Measurements from ENCODE around the gene SULT1A4.
"Not testable (repeated sequence)": the region's sequence is repeated elsewhere in the genome, so short reads cannot be mapped to it uniquely, and the experiment has no call there.

Gene SULT1A4

DNA sequence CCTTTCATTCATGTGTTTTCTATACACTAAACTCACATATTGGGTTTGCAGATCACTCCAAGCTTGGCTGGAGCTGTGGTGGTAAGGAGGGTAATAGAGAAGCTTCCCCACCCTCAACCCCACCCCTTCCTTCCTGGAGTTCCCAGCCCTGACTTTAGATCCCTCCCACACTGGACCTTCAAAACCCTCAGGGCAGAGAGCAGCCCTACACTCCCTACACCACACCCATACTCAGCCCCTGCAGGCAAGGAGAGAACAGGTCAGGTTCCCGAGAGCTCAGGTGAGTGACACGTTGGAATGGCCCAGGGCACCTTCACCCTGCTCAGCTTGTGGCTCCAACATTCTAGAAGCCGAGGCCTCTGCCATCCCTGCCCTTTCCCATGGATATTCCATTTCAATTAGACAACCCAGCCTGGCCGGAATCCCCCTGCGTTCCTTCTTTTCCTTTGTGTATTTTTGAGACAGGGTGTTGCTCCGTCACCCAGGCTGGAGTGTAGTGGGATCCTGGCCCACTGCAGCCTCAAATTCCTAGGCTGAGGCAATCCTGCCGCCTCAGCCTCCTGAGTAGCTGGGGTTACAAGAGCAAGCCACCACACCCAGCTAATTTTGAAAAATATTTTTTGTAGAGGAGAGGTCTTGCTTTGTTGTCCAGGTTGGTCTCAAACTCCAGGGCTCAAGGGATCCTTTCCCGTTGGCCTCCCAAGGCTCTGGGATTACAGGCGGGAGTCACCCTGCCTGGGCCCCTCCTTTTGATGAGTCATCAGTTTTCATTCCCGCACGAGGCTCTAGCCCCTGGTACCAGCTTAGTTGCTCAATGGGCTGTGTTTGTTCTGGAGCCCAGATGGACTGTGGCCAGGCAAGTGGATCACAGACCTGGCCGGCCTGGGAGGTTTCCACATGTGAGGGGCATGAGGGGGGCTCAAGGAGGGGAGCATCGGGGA lies at the start of gene SULT1A4:
SULT1A4 (plus strand) TSS at position 208 of the 941 bp plus-strand sequence. CDS start 1,473 bp downstream, outside the sequence.
- not testable (repeated sequence) for DNase-seq

DNA sequence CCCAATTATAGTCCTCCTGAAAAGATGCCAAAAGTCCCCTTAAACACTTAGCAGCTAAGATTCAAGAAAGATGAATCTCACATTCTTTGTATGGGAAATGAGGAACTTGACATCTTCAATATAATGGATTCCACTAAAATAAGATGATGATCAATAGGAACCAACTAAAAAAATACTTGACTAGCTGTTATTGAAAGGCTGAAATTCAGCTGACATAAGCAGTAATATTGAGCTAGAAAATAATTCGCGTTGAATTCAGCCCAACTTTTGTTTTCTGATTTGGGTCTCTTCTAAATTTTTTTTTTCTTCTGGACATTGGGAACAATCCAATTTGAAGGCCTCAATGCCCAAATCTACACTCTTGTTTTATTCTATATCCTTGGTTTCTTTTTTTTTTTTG lies 36.1 kb upstream of the SULT1A4 start:
- not testable (repeated sequence) for DNase-seq

DNA sequence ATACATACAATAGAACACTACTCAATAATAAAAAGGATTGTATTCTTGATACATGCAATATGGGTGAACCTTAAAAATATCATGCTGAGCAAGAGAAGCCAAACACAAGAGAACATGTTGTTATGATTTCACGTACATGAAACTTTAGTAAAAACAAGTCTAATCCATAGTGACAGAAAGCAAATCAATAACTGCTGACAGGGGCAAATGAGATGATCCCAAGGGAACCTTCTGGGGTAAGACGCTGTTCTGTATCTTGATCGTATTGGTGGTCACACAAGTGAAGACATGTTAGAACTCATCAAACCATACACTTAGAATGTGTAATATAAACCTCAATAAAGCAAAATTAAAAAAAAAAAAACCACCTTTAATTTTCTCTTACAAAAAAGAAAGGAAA lies 34.3 kb upstream of the SULT1A4 start:
- not testable (repeated sequence) for DNase-seq

DNA sequence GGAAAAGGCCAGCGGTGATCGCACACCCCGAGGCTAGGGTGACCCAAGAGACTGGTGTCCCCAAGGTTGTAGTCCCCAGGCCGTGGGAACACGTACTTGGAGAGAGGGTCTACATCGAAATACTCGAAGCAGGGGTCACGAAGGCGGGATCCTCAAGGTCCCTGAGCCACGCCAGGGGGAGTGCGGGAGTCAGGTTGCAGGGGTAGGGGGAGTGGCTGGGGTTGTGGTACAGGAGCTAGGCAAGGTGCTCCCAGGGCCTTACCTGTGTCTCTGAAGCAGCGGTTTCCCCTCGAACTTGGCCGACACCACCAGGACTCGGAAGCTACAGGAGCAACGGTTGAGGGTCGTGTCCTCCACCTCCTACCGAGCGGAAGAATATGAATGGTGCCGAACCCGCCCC lies 6.0 kb upstream of the SULT1A4 start:
- DNase-seq: not testable (repeated sequence)

DNA sequence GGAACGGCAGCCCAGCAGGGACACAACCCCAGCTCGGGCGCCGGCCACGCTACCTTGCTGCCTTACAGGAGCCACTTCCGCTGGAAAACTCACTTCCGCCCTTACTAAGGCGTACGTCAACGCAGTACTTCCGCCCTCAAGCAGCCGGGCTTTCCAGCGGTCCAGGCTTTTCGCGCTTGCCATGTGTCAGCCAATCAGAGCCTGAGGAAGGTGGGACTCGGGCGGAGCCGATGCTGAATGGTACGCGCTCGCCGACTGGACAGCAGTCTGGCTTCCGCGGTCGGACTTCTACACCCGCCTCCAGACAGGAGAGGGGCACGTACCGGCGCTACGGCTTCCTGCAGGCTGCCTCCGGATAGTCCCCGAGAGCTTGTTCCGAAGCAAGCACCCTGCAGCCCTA lies 5.4 kb upstream of the SULT1A4 start, which contains the start of the genes BOLA2 and SLX1B:
BOLA2 (minus strand) TSS at position 83 of the 400 bp plus-strand sequence. CDS start 98 bp downstream, outside the sequence.
SLX1B (plus strand) TSS at position 265 of the 400 bp plus-strand sequence.
- not testable (repeated sequence) for DNase-seq

DNA sequence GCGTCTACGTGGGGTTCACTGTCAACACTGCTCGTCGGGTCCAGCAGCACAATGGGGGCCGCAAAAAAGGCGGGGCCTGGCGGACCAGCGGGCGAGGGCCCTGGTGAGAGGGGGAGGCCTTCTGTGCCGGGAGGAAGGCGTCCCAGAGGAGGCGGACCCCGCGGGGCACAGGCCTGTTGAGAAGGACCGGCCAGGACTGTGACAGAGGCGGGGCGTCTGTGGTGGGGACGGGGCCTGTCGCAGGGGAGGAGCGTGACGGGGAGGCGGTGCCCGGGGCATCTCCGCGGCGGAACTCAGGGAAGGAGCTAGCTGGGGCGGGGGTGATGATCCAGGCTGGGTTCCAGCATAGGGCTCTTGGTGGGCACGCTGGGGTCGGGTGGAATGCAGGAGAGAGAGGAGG lies 4.9 kb upstream of the SULT1A4 start:
- not testable (repeated sequence) for DNase-seq

DNA sequence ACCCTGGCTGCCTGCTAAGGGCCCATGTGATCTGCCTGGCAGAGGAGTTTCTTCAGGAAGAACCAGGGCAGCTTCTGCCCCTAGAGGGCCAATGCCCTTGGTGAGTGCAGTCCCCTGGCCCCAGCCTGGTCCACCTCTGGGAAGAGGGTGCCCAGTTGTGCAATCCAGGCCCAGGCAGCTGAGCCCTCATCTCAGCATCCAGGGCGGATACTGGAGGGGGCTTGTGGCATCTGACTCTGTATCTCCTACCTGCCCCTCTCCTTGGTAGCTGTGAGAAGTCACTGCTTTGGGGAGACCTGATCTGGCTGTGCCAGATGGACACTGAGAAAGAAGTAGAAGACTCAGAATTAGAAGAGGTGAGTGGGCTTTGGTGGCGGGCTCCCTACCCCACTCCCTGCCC lies 2.1 kb upstream of the SULT1A4 start:
- DNase-seq: not testable (repeated sequence)

DNA sequence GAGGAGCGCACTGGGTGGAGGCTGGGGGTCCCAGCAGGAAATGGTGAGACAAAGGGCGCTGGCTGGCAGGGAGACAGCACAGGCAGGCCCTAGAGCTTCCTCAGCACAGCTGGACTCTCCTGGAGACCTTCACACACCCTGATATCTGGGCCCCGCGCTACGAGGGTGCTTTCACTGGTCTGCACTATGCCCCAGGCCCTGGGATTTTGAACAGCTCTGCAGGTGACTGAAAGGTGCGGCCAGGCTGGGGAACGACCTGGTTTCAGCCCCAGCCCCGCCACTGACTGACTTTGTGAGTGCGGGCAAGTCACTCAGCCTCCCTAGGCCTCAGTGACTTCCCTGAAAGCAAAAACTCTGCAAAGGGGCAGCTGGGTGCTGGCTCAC lies 926 bp downstream of the SULT1A4 start:
- DNase-seq: not testable (repeated sequence)

DNA sequence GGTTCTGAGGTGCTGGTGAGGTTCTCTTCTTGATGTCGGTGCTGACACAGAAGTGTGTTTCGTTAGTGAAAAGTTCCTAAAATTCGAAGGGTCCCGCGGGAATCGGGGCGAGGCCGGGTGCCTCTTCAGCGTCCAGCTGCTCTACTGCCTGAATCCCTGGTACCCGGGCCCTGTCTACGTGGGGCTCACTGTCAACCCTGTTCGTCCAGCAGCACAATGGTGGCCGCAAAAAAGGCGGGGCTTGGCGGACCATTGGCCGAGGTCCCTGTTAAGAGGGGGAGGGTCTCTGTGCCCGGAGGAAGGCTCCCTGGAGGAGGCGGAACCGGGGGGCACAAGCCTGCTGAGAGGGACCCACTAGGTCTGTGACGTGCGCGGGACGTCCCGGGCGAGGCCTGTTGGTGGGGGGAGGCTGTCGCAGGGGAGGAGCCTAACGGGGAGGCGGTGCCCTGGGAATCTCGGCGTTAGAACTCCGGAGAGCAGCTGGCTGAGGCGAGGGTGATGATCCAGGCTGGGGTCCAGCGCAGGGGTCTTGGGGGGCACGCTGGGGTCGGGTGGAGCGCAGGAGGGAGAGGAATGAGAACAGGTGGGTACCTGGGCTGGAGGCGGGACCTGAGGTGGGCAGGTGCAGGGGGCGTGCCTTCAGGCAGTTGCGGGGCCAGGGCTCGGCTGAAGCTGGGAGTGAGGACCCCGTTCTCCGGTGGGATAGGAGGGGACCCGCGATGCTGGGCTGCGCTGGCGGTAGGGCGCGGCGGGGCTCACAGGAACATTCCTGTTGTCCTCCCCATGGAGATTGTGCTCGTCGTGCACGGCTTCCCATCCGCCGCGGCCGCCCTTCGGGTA lies 6.5 kb downstream of the SULT1A4 start:
- DNase-seq: not testable (repeated sequence)

DNA sequence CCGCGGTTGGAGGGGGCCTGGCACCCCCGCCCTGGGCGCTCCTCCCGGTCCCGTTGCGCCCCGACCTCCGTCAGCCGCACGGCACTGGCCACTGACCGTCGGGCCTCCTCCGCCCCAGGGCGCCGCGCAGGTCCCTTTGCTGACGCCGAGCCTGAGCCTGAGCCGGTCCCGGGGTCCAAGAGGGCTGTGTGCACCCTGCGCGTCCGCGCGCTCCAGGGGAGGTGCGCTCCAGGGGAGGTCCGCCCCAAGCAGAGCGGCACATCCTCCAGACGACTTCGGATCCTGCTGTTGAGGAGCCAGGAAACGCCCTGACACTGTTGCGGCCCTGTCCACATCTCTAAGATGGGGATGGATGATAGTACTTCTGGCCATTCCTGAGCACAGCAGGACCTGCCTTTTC lies 7.2 kb downstream of the SULT1A4 start:
- not testable (repeated sequence) for DNase-seq

DNA sequence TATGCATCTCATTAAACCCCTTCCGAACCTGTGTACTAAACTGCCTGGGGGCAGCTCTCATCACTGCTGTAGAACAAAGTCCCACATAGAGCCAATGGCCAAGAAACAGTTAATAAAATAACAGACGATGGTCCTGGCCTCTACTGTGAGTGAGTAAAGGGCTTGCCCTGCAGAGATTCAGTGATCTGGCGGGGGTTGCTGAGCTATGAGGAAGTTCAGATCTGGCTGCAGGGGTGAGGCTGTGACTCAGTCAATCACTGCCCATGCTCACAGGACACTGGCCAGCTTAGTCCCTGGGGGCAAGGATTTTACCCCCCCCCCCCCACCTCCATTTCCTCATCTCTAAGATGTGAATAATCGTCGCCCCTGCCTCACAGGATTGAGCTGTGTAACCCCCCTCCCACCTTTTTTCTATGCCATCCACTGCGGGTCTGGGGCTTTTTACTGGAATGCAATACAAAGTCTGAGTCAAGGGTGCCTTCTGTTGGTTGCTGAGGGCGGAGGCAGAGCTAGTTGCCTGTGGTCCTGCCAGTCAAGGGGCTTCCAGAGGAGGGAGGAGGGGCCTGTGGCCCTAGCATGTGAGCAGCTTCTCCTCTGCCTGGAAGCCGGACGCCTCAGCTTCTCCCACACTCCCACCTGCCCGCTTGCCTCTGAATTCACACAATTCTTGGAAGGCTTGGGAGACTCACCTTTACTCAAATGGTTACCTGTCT lies 8.1 kb downstream of the SULT1A4 start:
- not testable (repeated sequence) for DNase-seq

DNA sequence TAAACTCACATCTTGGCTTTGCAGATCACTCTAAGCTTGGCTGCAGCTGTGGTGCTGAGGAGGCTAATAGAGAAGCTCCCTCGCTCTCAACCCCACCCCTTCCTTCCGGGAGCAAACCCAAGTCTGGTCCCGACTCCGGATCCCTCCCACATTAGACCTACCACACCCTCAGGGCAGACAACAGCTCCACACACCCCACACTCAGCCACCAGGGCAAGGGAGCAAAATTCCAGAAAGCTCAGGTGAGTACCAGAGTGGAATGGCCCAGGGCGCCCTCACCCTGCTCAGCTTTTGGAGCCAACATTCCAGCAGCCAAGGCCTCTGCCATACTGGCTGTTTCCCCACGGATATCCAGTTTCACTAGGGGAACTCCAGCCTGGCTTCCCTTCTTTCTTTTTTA lies 9.9 kb downstream of the SULT1A4 start:
- DNase-seq: not testable (repeated sequence)

DNA sequence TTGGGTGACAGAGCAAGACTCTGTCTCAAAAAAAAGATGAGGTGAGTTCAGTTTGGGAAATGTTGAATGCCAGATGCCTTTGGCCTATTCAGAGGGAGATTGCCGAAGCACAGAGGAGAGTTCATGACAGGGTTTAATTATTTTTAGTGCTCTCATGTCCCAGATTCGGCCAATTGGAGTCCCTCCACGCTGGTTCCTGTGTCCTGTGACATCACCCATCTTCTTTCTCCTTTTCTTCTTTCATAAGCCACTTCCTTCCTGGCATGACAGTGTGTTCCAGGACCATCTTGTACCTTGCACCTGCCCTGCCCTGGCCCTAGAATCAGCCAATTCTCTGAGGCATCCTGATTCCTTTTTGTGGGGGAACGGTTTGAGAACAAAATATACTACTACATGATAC lies 12.4 kb downstream of the SULT1A4 start:
- DNase-seq: not testable (repeated sequence)

DNA sequence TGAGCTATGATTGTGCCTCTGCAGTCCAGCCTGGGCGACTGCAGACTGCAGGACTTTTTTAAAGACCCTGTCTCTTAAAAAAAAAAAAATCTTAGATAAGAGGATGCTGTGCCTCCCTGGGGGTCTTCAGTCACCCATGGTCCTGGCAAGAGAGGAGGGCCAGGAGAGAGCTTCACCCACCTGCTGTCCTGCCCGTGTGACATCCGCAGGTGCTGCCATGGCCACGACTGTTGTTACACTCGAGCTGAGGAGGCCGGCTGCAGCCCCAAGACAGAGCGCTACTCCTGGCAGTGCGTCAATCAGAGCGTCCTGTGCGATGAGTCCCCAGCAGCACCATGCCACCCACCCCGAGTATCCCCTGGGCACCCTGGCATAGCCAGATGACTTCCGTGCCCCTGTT lies 22.6 kb downstream of the SULT1A4 start:
- not testable (repeated sequence) for DNase-seq

DNA sequence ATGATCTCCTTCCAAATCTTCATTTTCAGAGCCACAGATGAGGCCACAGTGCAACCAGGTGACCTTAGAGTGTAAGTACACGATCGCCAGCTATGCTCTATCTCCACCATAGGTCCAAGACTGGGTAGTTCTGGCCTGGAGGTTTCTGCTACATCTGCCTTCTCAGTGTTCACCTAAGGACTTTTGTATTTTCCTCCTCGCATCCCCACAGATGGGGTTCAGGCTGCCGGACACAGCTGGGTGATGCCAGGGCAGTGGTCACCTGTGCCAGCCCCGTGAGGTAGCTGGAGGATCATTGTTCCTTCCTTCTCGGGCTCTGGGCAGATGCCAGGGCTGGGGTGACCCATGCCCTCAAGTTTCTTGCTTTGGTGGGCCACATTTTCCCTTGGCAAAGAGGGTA lies 46.6 kb downstream of the SULT1A4 start, which contains the start of gene NPIPB12:
NPIPB12 (minus strand) TSS at position 101 of the 400 bp plus-strand sequence.
- DNase-seq: not testable (repeated sequence)

Data from OCI-M1 (cell line).